Epithelial cell of proximal tubule (primary cell): ENCODE data around the gene MYPN. TPM values are rescaled to one million over a fixed set of nuclear protein-coding genes. Genes with fewer than 3 reads are reported as not detected.

ENCODE experiments used
- DNase-seq: peaks from one replicate; pipeline ENCODE4 v3.0.0-alpha.2; 2011; ENCODE audit warnings: low read depth
- H3K4me3 ChIP-seq: 2 replicates; pipeline ENCODE4 v1.5.1; 2011; ENCODE audit warnings: low read depth, mild to moderate bottlenecking, low read length
- CTCF ChIP-seq: conservative IDR thresholded peaks from 2 replicates; pipeline ENCODE4 v1.5.1; 2012; ENCODE audit warnings: low read depth, mild to moderate bottlenecking, low read length
- total RNA-seq: library from RNA; depleted of rRNA; stranded (reverse); fragments of >200 nt; gene quantifications from 2 replicates; pipeline ENCODE4 v1.2.3, GENCODE V29; 2015

The MYPN gene
- 0.36 and 0.98 TPM in 2 replicates for total RNA-seq

- TF ChIP-seq CTCF: no peak
- H3K4me3 ChIP-seq: no peak within 1 kb of the TSS
- no peak for DNase-seq
Measured at GRCh38 chr10:68109331-68109730, at the start of gene MYPN. MYPN (plus strand) TSS chr10:68109488; CDS start chr10:68121439, 11,951 bp downstream.

- no peak for DNase-seq
- TF ChIP-seq CTCF: no peak
- H3K4me3 ChIP-seq: no peak overlapping the region
Measured at GRCh38 chr10:68067029-68067428, 42.3 kb upstream of the MYPN start.

- no peak for DNase-seq
- H3K4me3 ChIP-seq: no peak overlapping the region
- TF ChIP-seq CTCF: no peak
Measured at GRCh38 chr10:68067508-68067907, 41.8 kb upstream of the MYPN start.

- TF ChIP-seq CTCF: no peak
- DNase-seq: no peak
- H3K4me3 ChIP-seq: peak overlapping the region; percentile 77
Measured at GRCh38 chr10:68073631-68074030, 35.7 kb upstream of the MYPN start.

- H3K4me3 ChIP-seq: peak overlapping the region; percentile 77
- no peak for DNase-seq
- TF ChIP-seq CTCF: no peak
Measured at GRCh38 chr10:68074031-68074774, 35.1 kb upstream of the MYPN start.

GRCh38 chr10:68074775-68075549 lies 34.3 kb upstream of the MYPN start, which contains the start of gene HERC4:
HERC4 (minus strand) TSS chr10:68075283; CDS start chr10:68073108, 2,175 bp downstream.
- DNase-seq: no peak
- no peak for TF ChIP-seq CTCF
- peak within 1 kb of the TSS; percentile 77 for H3K4me3 ChIP-seq
